Activated CD8-positive, alpha-beta memory T cell treated with anti-CD3 and anti-CD28 coated beads, Interleukin-2, amount 50 U/mL, for 1 hour (primary cell): ENCODE data around the gene CISH.

Experiments used
- DNase-seq: peaks from one replicate; pipeline ENCODE4 v3.0.0-alpha.2; 2020; ENCODE audit errors: extremely low read depth

The CISH gene, protein sequence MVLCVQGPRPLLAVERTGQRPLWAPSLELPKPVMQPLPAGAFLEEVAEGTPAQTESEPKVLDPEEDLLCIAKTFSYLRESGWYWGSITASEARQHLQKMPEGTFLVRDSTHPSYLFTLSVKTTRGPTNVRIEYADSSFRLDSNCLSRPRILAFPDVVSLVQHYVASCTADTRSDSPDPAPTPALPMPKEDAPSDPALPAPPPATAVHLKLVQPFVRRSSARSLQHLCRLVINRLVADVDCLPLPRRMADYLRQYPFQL

GRCh38 chr3:50611464-50612233 is at the start of gene CISH:
Gene CISH, minus strand, starts transcription at chr3:50611774. Its CDS starts 124 bp downstream, at chr3:50611650.
- DNase-seq: peak; percentile 80

DNA sequence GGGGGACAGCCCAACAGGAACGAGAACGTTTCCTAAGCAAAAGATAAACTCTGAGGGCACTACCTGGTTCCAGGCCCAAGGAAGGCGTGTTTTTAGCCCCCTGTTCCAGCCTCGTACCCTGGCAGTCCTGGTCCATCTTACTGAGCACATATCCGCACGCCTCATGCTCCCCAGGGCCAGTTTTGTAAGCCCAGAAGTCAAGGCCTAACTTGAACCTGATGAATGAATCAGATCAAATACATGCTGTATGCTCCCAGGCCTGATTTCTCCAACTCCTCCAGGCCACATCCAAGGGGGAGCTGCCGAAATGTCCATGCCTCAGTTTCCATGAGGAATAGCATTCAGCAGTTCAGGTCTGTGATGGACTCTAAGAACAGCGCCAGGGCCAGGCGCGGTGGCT is 48.8 kb upstream of the CISH start:
- DNase-seq: no peak

DNA sequence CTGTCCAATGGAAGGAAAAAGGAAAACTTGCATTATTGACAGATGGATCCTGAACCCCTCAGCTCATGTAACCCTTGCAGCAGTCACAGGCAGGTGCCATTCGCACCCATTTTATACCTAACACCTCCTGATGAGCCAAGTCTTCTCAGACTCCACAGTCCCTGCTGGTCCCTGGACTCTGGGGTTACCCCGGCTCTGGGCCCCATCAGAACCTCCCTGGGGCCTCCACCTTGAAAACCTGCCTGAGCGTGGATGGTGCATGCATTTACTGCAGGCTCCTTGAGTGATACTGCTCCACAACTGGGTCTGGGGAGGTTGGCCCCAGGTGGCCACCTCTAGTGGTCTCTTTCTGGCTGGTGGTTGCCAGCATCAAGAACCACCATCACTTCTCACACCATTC is 47.3 kb upstream of the CISH start:
- no peak for DNase-seq

DNA sequence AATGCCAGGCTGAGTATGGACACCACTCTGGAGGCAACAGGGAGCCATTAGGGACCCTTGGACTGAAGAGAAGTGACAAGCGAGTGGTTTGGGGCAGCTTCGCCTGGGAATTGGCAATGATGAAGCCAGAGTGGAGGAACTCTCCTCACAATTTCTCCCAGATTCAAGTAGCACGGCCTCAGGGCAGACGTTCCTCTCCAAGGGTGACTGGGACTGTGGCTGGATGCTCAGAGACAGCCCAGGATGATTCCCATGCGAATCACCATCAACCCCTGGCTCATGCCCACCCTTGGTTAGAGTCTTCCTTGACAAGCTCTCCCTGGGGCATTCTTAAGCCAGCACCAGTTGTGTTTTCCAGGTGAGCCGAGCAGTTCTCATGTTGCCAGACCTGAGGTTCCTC is 46.8 kb upstream of the CISH start:
- DNase-seq: no peak

DNA sequence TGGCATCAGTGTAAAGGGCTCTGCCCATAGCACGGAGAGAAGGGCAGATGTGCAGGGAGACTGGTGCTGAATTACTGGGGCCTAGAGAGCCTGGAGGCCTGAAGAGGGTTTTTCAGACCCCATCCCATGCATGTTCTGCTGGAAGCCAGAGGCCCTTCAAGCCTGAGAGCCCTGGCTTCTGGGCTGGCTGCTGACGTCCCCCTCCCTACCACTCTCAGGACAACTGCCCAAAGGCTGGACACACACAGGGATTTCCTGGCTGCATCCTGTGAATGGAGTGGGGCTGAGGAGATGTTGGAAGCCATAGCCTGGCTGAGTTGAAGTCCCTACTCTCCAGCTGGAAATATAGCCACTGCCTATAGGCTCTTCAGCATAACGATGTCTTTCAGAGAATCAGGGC is 46.2 kb upstream of the CISH start:
- no peak for DNase-seq

GRCh38 chr3:50657407-50657806 is 45.8 kb upstream of the CISH start:
- no peak for DNase-seq

DNA sequence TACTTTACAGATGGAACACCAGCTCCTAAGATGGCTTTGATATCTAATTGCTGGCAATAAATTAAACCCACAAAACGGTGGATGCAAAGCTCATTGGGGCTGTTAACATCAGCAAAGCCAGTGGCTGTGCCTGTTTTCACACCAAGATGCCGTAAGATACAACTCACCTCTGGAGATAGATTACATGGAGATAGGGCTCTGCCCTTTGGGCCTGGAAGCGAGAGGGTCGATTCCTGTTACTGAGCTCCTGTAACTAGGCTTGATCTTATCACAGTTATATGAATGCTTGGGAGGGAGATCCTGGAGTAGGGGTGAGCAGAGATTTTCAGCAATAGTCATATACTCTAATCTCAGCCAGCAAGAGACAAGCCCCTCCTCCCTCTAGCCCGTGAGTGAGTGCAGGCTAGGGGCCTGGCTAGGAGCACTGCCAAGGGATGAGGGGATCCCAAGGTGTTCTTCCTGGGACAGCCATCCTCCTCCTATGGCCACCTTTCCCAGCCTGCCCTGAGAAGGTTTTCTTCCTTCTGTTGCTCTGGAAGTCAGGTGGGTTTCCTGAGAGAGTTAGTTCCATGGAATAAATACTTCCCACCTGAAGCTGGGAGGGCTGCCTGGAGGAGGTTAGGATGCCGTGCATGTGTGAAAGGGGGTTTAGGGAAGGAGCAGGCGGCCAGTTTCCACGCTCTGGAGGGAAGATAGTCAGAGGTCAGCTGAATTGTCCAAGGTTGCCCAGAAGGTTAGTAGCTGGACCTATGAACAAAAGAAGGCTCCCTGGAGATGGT is 45.0 kb upstream of the CISH start:
- no peak for DNase-seq

- no peak for DNase-seq
These were observed 43.6 kb upstream of the CISH start for GRCh38 chr3:50655009-50655830.

DNA sequence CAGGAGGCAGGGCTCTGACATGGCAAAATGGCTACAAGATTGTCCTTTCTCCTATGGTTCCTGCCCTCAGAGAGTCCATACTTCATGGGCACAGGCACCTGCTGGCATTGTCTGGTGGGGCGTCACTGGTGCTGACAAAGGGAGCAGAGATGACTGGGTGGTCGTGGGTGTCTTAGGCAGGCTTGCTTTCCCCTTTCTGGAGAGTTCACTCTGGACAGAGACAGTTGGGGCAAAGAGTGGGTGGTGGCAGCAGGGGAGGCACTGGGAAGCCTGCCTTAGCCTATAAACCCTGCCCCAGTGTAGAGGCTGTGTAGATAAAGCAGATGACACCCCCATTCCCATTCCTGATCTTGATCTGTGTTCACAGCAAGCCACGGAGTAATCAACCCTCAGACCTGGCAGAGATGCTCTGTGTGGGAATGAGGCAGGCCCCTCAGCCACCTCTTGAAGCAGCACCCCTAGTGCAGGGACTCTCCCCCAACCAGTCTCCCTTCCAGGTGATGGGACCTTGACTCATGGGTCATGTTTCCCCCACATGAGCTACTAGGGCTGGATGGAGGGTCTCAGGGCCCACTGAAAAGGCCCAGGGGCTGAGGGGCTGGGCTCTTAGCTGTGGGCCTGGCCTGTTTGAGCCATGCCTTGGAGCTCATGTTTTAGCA is 42.5 kb upstream of the CISH start:
- no peak for DNase-seq

GRCh38 chr3:50652709-50653108 is 41.1 kb upstream of the CISH start:
- DNase-seq: no peak

- no peak for DNase-seq
These were observed 40.5 kb upstream of the CISH start for GRCh38 chr3:50651920-50652529.

DNA sequence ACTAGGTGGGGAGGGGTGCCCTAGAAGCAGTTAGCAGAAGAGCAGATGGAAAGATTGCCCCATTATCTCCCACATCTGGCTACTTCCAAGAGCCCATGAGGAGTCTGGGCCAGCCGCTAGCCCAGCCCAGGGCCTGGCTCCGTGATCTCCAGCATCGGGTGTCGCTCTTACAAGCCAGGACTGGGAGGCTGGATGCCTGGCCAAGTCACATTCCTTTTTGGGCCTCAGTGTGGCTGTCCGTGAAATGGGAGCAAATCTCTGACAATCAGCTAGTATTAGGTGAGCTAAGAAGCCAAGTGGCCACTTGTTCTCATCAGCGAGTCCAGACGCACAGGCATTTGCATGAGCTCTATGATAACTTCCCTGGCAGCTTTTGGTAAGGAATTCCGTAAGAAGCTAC is 39.9 kb upstream of the CISH start:
- DNase-seq: no peak

GRCh38 chr3:50650018-50650417 is 38.4 kb upstream of the CISH start:
- DNase-seq: no peak

GRCh38 chr3:50649451-50649931 is 37.9 kb upstream of the CISH start:
- no peak for DNase-seq

DNA sequence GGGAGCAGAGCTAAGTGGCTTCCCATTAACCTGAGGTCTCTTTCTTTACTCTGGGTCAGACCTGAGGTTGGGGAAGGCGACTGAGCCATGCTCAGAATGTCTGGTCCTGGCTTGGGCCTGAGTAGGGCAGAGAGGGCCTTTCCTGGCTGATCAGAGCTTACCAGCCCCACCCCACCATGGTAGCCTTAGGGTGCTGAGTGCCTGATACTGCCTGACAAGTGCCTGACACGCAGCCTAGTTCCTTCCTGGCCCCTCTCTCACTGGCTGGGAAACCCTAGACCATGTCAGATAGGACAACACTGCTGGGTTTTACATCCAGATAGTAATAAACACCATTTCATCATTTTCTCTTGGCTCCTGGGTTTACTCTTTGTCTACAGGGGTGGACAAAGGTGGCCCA is 37.4 kb upstream of the CISH start:
- no peak for DNase-seq

DNA sequence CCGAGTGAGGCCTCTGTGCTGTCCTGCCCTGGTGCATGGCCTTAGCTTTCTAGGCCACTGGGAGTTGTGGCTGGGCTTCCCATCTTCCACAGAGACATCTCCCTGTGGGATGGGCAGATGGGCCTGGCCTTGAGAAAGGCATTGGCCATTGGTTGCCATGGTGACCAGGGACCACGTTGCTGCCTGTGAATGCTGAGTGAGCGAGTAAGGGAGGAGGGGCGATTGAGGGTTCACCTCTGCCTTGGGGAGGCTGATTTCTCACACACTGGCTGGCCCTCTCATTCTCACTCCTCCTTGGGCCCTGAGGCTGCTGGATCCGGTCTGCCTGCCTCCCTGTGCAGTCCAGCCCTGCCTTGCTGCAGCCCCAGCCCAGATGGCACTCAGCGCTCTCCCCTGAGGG is 36.7 kb upstream of the CISH start:
- no peak for DNase-seq

DNA sequence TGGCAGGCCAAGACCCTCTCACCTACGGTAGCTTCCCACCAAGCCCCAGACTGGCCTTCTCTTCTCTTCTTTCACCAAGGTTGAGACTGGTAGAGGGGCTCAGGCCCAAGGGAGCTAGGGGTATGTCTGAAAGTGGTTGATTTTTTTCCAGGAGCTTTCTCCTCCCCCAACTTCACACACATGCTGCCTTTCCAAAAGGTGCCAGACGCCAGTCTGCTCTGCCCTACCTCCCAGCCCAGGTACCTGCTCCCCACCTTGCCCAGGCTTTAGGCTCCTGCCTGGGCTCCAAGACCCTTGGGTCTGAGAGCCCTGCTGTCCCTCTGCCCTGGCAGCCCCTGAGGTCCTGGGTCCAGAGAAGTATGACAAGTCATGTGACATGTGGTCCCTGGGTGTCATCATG is 33.8 kb upstream of the CISH start:
- no peak for DNase-seq

GRCh38 chr3:50644561-50644960 is 33.0 kb upstream of the CISH start:
- DNase-seq: no peak

GRCh38 chr3:50642382-50642781 is 30.8 kb upstream of the CISH start:
- no peak for DNase-seq

- DNase-seq: no peak
These were observed 27.5 kb upstream of the CISH start for GRCh38 chr3:50639055-50639494.

- no peak for DNase-seq
These were observed 26.4 kb upstream of the CISH start for GRCh38 chr3:50637945-50638344.
